ENCODE measurements around the gene USP33. TPM values are rescaled to one million over a fixed set of nuclear protein-coding genes. Genes with fewer than 3 reads are reported as not detected.

USP33 gene
- total and polyA plus RNA-seq, 9 of the 15 experiments (the other 6 are each of a cell fraction or from before 2014, with no cell fraction given), result 22.4 to 83.5 (median 44.7) TPM

DNA sequence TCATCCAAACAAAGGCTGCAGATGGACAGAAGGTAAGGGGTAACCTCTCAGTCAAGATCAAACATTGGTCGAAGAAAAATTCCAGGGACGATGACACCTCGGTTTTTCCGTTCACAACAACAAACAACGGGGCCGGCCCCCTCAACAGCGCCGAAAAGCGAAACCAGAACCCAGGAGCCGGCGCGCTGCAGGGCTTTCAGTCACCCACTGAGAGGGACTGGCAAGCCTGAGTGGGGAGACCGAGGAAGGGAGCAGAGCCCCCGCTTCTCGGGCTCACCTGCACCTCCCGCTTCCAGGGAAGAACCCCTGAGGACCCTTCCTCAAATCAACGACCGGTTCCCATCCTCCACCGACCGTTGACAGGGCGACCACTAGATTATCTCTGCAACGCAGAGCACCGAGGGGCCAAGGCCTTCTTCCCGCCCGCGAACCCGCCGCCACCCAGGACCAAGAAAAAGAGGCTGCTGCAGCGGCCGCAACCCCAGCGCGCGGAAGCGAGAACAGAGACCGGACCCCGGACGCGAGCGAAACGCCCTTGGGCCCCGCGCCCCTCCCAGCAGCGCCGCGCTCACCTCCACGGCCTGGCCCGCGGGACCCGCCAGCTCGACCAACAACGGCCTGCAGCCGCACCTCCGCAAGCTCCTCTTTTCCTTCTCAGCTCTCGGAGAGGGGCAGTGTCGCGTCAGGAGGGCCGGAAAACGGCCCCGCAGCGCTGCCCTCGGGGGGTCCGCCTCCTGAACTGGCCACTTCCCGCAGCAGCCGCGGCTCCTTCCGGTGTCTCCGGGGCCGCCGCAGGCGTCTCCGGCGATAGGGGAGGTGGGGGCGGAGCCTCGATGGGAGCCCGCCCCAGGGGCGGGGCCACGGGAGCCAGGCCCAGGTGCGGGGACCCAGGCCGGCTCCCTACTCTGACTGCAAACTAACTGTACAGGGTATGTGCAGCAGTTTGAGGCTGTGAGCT is at the start of gene USP33 (continued):
- peak; percentile 75 for TF ChIP-seq CCNT2 (IDR thresholded peaks at IDR 0.05; ENCODE audit: borderline replicate concordance, extremely low read depth, insufficient read length, low read depth, low read length)
- TF ChIP-seq LARP7 (IDR thresholded peaks at IDR 0.05), result no peak
- TF ChIP-seq ZNF347 (CRISPR knock-in tag; IDR thresholded peaks at IDR 0.05; ENCODE audit: low read depth), result no peak
- TF ChIP-seq ZNF263 (CRISPR knock-in tag; IDR thresholded peaks at IDR 0.05; ENCODE audit: borderline replicate concordance), result no peak
- no peak for TF ChIP-seq RAD21 (CRISPR knock-in tag; conservative IDR thresholded peaks at IDR 0.05 in 1 of 2, IDR thresholded peaks at IDR 0.05 in 1 of 2)
- no peak for TF ChIP-seq HIVEP1 (CRISPR knock-in tag; IDR thresholded peaks at IDR 0.05)
- peak; percentile 71 for TF ChIP-seq ELF2 (CRISPR knock-in tag; IDR thresholded peaks at IDR 0.05)
- no peak for TF ChIP-seq SMAD3 (CRISPR knock-in tag; conservative IDR thresholded peaks at IDR 0.05)
- TF ChIP-seq, protein P1, sequence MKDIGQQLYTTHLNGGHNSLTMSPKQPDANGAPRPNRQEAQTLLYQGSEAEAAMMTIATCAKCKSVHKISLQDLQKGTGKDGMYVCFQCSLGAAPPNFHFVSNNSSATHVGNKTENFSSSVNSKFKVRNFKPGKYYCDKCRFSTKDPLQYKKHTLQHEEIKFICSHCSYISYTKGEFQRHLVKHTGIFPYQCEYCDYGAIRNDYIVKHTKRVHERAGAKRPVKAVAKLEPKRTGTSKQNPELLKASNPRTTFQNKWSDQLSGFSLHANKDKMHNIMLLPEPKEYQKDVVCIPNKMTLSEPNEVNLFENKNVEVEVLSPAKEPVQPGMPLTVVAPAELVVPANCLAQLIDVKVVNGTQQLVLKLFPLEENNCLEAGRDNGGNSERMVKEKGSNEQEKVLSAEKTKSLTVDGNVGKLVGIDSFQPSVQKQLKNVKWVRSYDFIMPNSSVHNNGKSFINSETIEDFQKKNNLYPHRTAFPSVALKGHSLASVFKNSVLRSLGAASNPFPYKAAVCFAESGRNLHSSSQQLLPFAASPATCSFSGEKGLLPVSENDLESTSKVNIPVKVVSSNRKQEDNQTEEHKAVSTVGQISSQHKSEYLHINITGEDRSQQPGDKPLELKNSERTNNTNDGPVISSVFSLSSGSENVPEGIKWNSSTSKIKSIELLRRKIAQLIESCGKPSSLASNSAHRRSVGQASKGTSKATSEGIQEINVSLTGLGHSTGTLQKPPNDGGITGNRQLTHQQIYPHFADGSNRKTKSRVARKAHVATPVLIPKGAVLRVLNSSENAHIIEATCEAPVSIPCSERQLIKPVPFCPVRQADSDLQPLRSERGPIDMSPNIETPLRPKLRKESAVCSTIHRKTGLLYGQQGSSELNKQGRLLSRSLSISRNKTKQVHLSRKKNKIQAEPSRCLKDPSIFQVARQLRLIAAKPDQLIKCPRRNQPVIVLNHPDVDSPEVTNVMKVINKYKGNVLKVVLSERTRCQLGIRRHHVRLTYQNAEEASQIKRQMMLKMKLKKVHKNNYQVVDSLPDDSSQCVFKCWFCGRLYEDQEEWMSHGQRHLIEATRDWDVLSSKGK (CRISPR knock-in tag; IDR thresholded peaks at IDR 0.05), result no peak
- no peak for TF ChIP-seq FOS (IDR thresholded peaks at IDR 0.05; ENCODE audit: extremely low read depth, insufficient read length)
- TF ChIP-seq E2F5 (CRISPR knock-in tag; IDR thresholded peaks at IDR 0.05), result no peak
- no peak for TF ChIP-seq PTTG1 (tag; IDR thresholded peaks at IDR 0.05; ENCODE audit: low read depth)
- TF ChIP-seq HCFC1 (IDR thresholded peaks at IDR 0.05; ENCODE audit: low read depth, low read length), result peak; percentile 60
- TF ChIP-seq MAFG (tag; conservative IDR thresholded peaks at IDR 0.05), result no peak
- TF ChIP-seq TRIM28 (IDR thresholded peaks at IDR 0.05), result no peak
- no peak for TF ChIP-seq BMI1 (IDR thresholded peaks at IDR 0.05; ENCODE audit: low read length)
